Measurements from ENCODE around the gene GDAP1L1.
"Not testable (repeated sequence)": the region's sequence is repeated elsewhere in the genome, so short reads cannot be mapped to it uniquely, and the experiment has no call there.

Gene GDAP1L1

DNA sequence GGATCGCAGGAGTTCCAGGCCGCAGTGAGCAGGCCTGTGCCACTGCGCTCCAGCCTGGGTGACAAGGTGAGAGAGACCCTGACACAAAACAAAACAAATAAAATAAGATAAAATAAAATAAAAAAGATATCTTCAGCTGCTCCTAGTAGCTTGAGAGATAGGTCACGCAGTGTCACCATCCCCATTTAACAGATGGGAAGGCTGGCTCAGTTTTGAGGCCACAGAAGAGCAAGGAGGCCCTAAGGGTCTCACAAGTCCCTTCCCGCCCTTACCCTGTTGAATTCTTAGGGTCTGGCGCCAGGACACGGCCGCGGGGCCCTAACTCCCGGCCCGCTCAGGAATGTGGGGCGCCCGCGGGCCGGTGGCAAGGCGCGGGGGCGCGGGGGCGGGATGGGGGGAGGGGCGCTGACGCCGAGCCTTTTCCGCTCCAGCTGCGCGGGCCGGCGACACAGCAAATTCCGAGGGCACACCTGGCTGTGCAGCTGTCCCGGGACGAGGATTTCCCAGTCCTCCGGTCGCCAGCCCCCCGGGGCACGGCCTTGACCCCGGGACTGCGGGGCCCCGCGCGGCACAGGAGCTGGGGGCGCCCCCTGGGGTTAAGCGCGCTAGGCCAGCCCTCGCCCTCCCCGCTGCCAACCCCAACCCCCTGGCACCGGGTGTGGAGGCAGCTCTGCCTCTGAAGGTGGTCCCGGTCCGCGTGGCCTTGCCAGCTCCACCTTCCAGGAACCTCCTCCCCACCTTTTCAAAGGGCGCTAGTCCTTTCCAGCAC is 79.5 kb downstream of the GDAP1L1 start:
- DNase-seq (ENCODE audit: extremely low read depth, insufficient read length), result no peak
- Histone ChIP-seq H3K4me3 (replicated peaks; ENCODE audit: low read depth, low read length) (peak overlapping the region; percentile 25), H3K36me3 (ENCODE audit: control insufficient read depth, insufficient read depth, low read length) (no peaks in the 10 kb centered on the region), H3K27me3 (replicated peaks; ENCODE audit: control insufficient read depth, insufficient read depth, low read length) (no peaks in the 10 kb centered on the region)
- peak; percentile 4 for TF ChIP-seq CTCF (IDR thresholded peaks at IDR 0.05; ENCODE audit: insufficient read depth, low read length, poor library complexity, severe bottlenecking)

DNA sequence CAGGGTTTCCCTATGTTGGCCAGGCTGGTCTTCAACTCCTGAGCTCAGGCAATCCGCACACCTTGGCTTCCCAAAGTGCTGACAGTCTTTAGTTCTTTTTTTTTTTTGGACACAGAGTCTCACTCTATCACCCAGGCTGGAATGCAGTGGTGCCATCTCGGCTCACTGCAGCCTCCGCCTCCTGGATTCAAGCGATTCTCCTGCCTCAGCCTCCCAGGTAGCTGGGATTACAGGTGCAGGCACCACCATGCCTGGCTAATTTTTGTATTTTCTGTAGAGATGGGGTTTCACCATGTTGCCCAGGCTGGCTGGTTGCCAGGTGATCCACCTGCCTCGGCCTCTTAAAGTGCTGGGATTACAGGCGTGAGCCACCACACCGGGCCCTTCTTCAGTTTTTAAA is 80.6 kb downstream of the GDAP1L1 start:
- not testable (repeated sequence) for H3K4me3 ChIP-seq (replicated peaks; ENCODE audit: low read depth, low read length); H3K27me3 ChIP-seq (replicated peaks; ENCODE audit: control insufficient read depth, insufficient read depth, low read length); DNase-seq (ENCODE audit: extremely low read depth, insufficient read length); H3K36me3 ChIP-seq (ENCODE audit: control insufficient read depth, insufficient read depth, low read length)

GRCh38 chr20:44328428-44328827 is 81.3 kb downstream of the GDAP1L1 start:
- no peaks in the 10 kb centered on the region for H3K27me3 ChIP-seq (replicated peaks; ENCODE audit: control insufficient read depth, insufficient read depth, low read length)
- no peak for TF ChIP-seq CTCF (IDR thresholded peaks at IDR 0.05; ENCODE audit: insufficient read depth, low read length, poor library complexity, severe bottlenecking)
- no peaks in the 10 kb centered on the region for H3K36me3 ChIP-seq (ENCODE audit: control insufficient read depth, insufficient read depth, low read length)
- no peak overlapping the region for H3K4me3 ChIP-seq (replicated peaks; ENCODE audit: low read depth, low read length)
- DNase-seq (ENCODE audit: extremely low read depth, insufficient read length), result no peak

All from GM06990 (cell line).